ENCODE results near the gene ATP2A1. TPM values are rescaled to one million over a fixed set of nuclear protein-coding genes. Genes with fewer than 3 reads are reported as not detected.

The ATP2A1 gene
- total and polyA plus RNA-seq, 2 of the 13 experiments (the other 11 are each of a cell fraction or from before 2014, with no cell fraction given): 3.2 to 12.5 TPM

DNA sequence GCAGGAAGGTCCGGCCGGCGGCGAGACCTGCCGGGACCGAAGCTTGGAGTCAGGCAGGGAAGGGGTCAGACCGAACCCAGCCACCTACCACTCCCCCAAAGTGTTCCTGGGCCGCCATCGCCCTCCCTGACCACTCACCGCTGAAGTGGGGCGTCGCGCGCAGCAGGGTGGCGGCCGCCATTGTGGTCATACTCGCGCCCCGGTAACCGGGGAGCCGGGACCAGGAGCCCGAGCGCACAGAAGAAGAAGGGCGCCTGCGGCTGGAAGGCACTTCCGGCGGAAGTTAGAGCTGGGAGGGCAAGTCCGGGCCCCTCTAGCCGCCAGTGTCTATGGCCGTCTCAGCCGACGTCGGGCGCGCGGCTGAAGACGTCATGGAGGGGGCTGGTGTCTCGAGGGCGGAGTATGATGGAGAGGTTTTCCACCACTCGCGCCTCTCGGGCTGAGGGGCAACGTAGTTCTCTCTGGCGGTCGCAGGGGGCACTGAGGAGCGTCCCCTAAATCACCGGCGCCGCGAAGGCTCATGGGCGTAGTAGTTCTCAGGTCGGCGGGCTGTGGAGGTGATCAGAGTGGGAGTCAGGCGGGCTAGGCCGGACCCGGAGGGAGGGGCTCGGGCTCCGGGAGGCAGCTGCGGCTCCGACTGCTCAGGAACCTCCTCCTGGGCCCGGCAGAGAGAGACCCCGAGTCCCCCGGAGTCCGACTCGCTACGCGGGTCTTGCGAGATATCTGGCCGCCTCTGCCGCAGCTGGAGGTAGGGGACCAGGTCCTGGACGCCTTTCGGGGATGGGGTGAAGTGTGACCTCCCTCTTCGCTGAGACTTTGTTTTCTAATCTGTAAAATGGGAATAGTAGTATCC, 32.0 kb upstream of the ATP2A1 start, which contains the start of gene TUFM (continued):
- TF ChIP-seq KLF16 (CRISPR knock-in tag; IDR thresholded peaks at IDR 0.05) (peak in 1 of 2 experiments; percentile 85; a peak in 1 of 4 replicates), ZNF180 (CRISPR knock-in tag; IDR thresholded peaks at IDR 0.05; ENCODE audit: borderline replicate concordance, low read depth) (peak; percentile 68), ZNF484 (CRISPR knock-in tag; IDR thresholded peaks at IDR 0.05; ENCODE audit: borderline replicate concordance, low read depth) (no peak), TP53 (CRISPR knock-in tag; conservative IDR thresholded peaks at IDR 0.05) (peak; percentile 84; the same call in 1 of the 2 replicates), GTF2F1 (IDR thresholded peaks at IDR 0.05; ENCODE audit: low read length) (no peak), ZSCAN25 (CRISPR knock-in tag; IDR thresholded peaks at IDR 0.05) (0 out of 2 replicates have a peak, but pooled peaks have one; percentile 37), SMARCE1 (IDR thresholded peaks at IDR 0.05; ENCODE audit: borderline replicate concordance) (no peak), PHF5A (CRISPR knock-in tag; IDR thresholded peaks at IDR 0.05; ENCODE audit: low read depth, unreplicated experiment) (peak; percentile 95), PCBP2 (optimal IDR thresholded peaks at IDR 0.05; ENCODE audit: low read depth, low read length, poor library complexity, severe bottlenecking) (no peak), FOXA1 (IDR thresholded peaks at IDR 0.05) (no peak), FOXA1 (CRISPR knock-in tag; IDR thresholded peaks at IDR 0.05) (no peak), GATA4 (IDR thresholded peaks at IDR 0.05; ENCODE audit: borderline replicate concordance, low read depth) (no peak), SNAI1 (CRISPR knock-in tag; IDR thresholded peaks at IDR 0.05; ENCODE audit: borderline replicate concordance) (peak; percentile 95), KDM1A (CRISPR knock-in tag; IDR thresholded peaks at IDR 0.05) (peak; percentile 94), FOXM1 (CRISPR knock-in tag; IDR thresholded peaks at IDR 0.05) (peak; percentile 81)
- TF ChIP-seq, protein P1, sequence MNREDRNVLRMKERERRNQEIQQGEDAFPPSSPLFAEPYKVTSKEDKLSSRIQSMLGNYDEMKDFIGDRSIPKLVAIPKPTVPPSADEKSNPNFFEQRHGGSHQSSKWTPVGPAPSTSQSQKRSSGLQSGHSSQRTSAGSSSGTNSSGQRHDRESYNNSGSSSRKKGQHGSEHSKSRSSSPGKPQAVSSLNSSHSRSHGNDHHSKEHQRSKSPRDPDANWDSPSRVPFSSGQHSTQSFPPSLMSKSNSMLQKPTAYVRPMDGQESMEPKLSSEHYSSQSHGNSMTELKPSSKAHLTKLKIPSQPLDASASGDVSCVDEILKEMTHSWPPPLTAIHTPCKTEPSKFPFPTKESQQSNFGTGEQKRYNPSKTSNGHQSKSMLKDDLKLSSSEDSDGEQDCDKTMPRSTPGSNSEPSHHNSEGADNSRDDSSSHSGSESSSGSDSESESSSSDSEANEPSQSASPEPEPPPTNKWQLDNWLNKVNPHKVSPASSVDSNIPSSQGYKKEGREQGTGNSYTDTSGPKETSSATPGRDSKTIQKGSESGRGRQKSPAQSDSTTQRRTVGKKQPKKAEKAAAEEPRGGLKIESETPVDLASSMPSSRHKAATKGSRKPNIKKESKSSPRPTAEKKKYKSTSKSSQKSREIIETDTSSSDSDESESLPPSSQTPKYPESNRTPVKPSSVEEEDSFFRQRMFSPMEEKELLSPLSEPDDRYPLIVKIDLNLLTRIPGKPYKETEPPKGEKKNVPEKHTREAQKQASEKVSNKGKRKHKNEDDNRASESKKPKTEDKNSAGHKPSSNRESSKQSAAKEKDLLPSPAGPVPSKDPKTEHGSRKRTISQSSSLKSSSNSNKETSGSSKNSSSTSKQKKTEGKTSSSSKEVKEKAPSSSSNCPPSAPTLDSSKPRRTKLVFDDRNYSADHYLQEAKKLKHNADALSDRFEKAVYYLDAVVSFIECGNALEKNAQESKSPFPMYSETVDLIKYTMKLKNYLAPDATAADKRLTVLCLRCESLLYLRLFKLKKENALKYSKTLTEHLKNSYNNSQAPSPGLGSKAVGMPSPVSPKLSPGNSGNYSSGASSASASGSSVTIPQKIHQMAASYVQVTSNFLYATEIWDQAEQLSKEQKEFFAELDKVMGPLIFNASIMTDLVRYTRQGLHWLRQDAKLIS (CRISPR knock-in tag; IDR thresholded peaks at IDR 0.05): no peak; the same call in 1 of the 2 replicates
- TF ChIP-seq, protein P2, sequence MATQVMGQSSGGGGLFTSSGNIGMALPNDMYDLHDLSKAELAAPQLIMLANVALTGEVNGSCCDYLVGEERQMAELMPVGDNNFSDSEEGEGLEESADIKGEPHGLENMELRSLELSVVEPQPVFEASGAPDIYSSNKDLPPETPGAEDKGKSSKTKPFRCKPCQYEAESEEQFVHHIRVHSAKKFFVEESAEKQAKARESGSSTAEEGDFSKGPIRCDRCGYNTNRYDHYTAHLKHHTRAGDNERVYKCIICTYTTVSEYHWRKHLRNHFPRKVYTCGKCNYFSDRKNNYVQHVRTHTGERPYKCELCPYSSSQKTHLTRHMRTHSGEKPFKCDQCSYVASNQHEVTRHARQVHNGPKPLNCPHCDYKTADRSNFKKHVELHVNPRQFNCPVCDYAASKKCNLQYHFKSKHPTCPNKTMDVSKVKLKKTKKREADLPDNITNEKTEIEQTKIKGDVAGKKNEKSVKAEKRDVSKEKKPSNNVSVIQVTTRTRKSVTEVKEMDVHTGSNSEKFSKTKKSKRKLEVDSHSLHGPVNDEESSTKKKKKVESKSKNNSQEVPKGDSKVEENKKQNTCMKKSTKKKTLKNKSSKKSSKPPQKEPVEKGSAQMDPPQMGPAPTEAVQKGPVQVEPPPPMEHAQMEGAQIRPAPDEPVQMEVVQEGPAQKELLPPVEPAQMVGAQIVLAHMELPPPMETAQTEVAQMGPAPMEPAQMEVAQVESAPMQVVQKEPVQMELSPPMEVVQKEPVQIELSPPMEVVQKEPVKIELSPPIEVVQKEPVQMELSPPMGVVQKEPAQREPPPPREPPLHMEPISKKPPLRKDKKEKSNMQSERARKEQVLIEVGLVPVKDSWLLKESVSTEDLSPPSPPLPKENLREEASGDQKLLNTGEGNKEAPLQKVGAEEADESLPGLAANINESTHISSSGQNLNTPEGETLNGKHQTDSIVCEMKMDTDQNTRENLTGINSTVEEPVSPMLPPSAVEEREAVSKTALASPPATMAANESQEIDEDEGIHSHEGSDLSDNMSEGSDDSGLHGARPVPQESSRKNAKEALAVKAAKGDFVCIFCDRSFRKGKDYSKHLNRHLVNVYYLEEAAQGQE (IDR thresholded peaks at IDR 0.05; ENCODE audit: borderline replicate concordance in 1 of 2, low read depth in 1 of 2, low read length in 2 of 2): no peak; a peak in 1 of 4 replicates
- TF ChIP-seq, protein P3, sequence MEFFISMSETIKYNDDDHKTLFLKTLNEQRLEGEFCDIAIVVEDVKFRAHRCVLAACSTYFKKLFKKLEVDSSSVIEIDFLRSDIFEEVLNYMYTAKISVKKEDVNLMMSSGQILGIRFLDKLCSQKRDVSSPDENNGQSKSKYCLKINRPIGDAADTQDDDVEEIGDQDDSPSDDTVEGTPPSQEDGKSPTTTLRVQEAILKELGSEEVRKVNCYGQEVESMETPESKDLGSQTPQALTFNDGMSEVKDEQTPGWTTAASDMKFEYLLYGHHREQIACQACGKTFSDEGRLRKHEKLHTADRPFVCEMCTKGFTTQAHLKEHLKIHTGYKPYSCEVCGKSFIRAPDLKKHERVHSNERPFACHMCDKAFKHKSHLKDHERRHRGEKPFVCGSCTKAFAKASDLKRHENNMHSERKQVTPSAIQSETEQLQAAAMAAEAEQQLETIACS (CRISPR knock-in tag; IDR thresholded peaks at IDR 0.05): peak; percentile 75

Data from HepG2 (cell line).